Activated CD8-positive, alpha-beta memory T cell treated with anti-CD3 and anti-CD28 coated beads for 36 hours (primary cell): ENCODE results near the gene BUB1B. TPM values are rescaled to one million over a fixed set of nuclear protein-coding genes. Genes with fewer than 3 reads are reported as not detected.
"Not testable (repeated sequence)": the region's sequence is repeated elsewhere in the genome, so short reads cannot be mapped to it uniquely, and the experiment has no call there.

Experiments
- CTCF ChIA-PET: fragments of 350-600 bp; sonication (Branson Sonifier 250); formaldehyde crosslinking; loops from one replicate; lab custom pipeline; 2021; ENCODE audit warnings: antibody characterized with exemption; lab: Charles Lee
- POLR2A ChIA-PET: fragments of 350-600 bp; sonication (Branson Sonifier 250); formaldehyde crosslinking; loops from one replicate; lab custom pipeline; 2021; ENCODE audit warnings: antibody characterized with exemption; lab: Charles Lee
- total RNA-seq, 2 experiments: library from RNA; stranded (reverse); gene quantifications; one replicate each; pipeline ENCODE4 v1.2.3, GENCODE V29; 2021

BUB1B gene
- total RNA-seq: 10 to 100 TPM; 57.1 to 65.4 TPM

GRCh38 chr15:40160689-40161688 is at the start of gene BUB1B:
Gene BUB1B, plus strand, starts transcription at chr15:40161069. Its CDS starts 152 bp downstream, at chr15:40161221.
- CTCF ChIA-PET: interaction anchor here (0.6 to 1.3 kb wide), 4 partner anchors 52 to 115 kb away, joined by 3 to 4 read pairs (median 3); no protein-coding TSS in a partner anchor
- POLR2A ChIA-PET: interaction anchor here (1.0 kb wide), 2 partner anchors 113 to 1707 kb away, joined by 3 to 4 read pairs; no protein-coding TSS in a partner anchor

- ChIA-PET POLR2A (no interaction called here), CTCF (no interaction called here)
Measured at GRCh38 chr15:40111888-40112287, 49.0 kb upstream of the BUB1B start.

GRCh38 chr15:40112789-40113188 is 48.1 kb upstream of the BUB1B start:
- ChIA-PET CTCF (interaction anchor here (1.6 kb wide), 1 partner anchor 60 kb away, joined by 4 read pairs; no protein-coding TSS in a partner anchor), POLR2A (interaction anchor here (0.5 kb wide), 1 partner anchor 157 kb away, joined by 6 read pairs; no protein-coding TSS in a partner anchor)

GRCh38 chr15:40114218-40114617 is 46.7 kb upstream of the BUB1B start:
- ChIA-PET CTCF (interaction anchor here (1.6 to 2.1 kb wide), 2 partner anchors 14 to 61 kb away, joined by 4 to 6 read pairs; no protein-coding TSS in a partner anchor), POLR2A (interaction anchor here (0.7 kb wide), 1 partner anchor 67 kb away, joined by 3 read pairs; no protein-coding TSS in a partner anchor)

GRCh38 chr15:40115106-40115505 is 45.8 kb upstream of the BUB1B start:
- POLR2A ChIA-PET: interaction anchor here (0.6 to 1.0 kb wide), 2 partner anchors 8 to 10 kb away, joined by 7 to 9 read pairs; no protein-coding TSS in a partner anchor
- CTCF ChIA-PET: interaction anchor here (0.5 to 2.1 kb wide), 3 partner anchors 9 to 15 kb away, joined by 3 to 6 read pairs (median 3); no protein-coding TSS in a partner anchor

GRCh38 chr15:40115670-40116093 is 45.2 kb upstream of the BUB1B start:
- ChIA-PET POLR2A (interaction anchor here (1.0 kb wide), 1 partner anchor 9 kb away, joined by 7 read pairs; no protein-coding TSS in a partner anchor), CTCF (interaction anchor here (0.5 to 2.1 kb wide), 3 partner anchors 10 to 15 kb away, joined by 3 to 6 read pairs (median 3); no protein-coding TSS in a partner anchor)

- ChIA-PET CTCF (no interaction called here), POLR2A (no interaction called here)
Measured at GRCh38 chr15:40118473-40118872, 42.4 kb upstream of the BUB1B start.

GRCh38 chr15:40121911-40122638 is 38.8 kb upstream of the BUB1B start:
- ChIA-PET POLR2A (interaction anchor here (0.6 kb wide), 1 partner anchor 34 kb away, joined by 5 read pairs; no protein-coding TSS in a partner anchor), CTCF (no interaction called here)

GRCh38 chr15:40122989-40123388 is 37.9 kb upstream of the BUB1B start:
- POLR2A ChIA-PET: not testable (repeated sequence)
- CTCF ChIA-PET: interaction anchor here (0.6 to 1.2 kb wide), 2 partner anchors 12 to 18 kb away, joined by 3 read pairs; no protein-coding TSS in a partner anchor

- CTCF ChIA-PET: interaction anchor here (0.6 to 1.2 kb wide), 3 partner anchors 13 to 19 kb away, joined by 3 read pairs; no protein-coding TSS in a partner anchor
- POLR2A ChIA-PET: not testable (repeated sequence)
Measured at GRCh38 chr15:40123863-40124262, 37.0 kb upstream of the BUB1B start.

- POLR2A ChIA-PET: not testable (repeated sequence)
- CTCF ChIA-PET: interaction anchor here (0.9 to 1.2 kb wide), 2 partner anchors 18 to 20 kb away, joined by 3 read pairs; no protein-coding TSS in a partner anchor
Measured at GRCh38 chr15:40124333-40124732, 36.5 kb upstream of the BUB1B start.

GRCh38 chr15:40124807-40125285 is 36.0 kb upstream of the BUB1B start:
- CTCF ChIA-PET, POLR2A ChIA-PET: not testable (repeated sequence)

- POLR2A ChIA-PET: no interaction called here
- CTCF ChIA-PET: no interaction called here
Measured at GRCh38 chr15:40125950-40126349, 34.9 kb upstream of the BUB1B start.

- POLR2A ChIA-PET: no interaction called here
Measured at GRCh38 chr15:40128766-40129660, 31.9 kb upstream of the BUB1B start.

GRCh38 chr15:40130118-40130517 is 30.8 kb upstream of the BUB1B start:
- ChIA-PET CTCF (no interaction called here), POLR2A (no interaction called here)

More at GRCh38 chr15:40128766-40129660, 31.9 kb upstream of the BUB1B start:
- CTCF ChIA-PET: interaction anchor here (0.6 to 1.6 kb wide), 2 partner anchors 51 to 81 kb away, joined by 4 to 6 read pairs; no protein-coding TSS in a partner anchor

GRCh38 chr15:40130799-40131502 is 29.9 kb upstream of the BUB1B start:
- CTCF ChIA-PET: no interaction called here
- POLR2A ChIA-PET: no interaction called here

GRCh38 chr15:40133544-40133943 is 27.3 kb upstream of the BUB1B start:
- ChIA-PET CTCF (no interaction called here), POLR2A (no interaction called here)
